Measurements from ENCODE around the gene LIMS2. TPM values are rescaled to one million over a fixed set of nuclear protein-coding genes. Genes with fewer than 3 reads are reported as not detected.

Gene LIMS2
- total and polyA plus RNA-seq, 10 donors, result 62.5 to 437 (median 115) TPM

DNA sequence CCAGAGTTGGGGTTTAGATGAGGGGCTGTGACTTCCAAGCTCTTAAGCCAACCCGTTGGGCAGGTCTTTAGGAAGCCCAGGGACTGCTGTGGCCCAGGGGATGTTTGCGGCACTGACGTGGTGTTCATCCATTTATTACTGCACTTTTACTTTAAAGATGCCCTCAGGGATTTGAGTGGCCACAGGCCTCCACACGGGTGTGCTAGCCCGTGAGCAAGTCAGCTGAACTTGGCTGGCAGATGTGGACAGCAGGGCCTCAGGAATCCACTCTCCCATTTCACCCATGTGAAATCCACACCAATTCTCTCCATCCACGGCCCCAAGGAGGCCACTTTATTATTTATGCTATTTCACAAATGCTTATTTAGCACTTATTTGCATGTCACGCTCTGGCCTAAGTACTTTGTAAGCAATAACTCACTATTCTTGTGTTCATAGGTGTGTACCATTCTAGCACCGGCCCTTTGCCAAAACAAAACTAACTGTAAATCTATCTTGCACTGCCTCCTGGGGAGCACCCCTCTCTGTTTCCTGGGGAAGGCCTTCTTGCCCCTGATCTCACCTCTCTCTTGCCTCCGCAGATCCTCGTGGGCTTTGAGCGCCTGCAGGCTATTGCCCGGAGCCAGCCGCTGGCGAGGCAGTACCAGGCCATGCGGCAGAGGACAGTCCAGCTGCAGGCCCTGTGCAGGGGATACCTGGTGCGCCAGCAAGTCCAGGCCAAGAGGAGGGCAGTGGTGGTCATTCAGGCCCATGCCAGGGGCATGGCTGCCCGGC lies 68.5 kb downstream of the LIMS2 start:
- TF ChIP-seq POLR2AphosphoS5 (IDR thresholded peaks at IDR 0.05) (no peak), CTCF (IDR thresholded peaks at IDR 0.05 in 8 of 11, conservative IDR thresholded peaks at IDR 0.05 in 3 of 11) (no peak), POLR2A (IDR thresholded peaks at IDR 0.05) (no peak)
- Histone ChIP-seq H3K4me1 (peaks cover 0 to 11% (median 0%) of the 10 kb centered on the region in 6 donors), H3K36me3 (peaks cover 0 to 9% (median 0%) of the 10 kb centered on the region in 6 donors), H3K4me3 (no peak overlapping the region), H3K27ac (no peak overlapping the region), H3K9me3 (peaks cover 0 to 28% (median 3%) of the 10 kb centered on the region in 8 donors), H3K27me3 (replicated peaks in 1 of 7) (no peaks in the 10 kb centered on the region)
- DNase-seq, result peak; percentile 62
- WGBS, 5 donors, result 87 to 92% (median 92%) methylated on average over 12 to 17 of the region's 17 CpGs
- intact Hi-C loops (cut with DNase I; ENCODE audit: low total_unique reads), result no loop called here

- peaks cover 0 to 9% (median 0%) of the 10 kb centered on the region in 6 donors for H3K36me3 ChIP-seq
- no peak for DNase-seq
- no peak overlapping the region for H3K4me3 ChIP-seq
- H3K9me3 ChIP-seq, result peaks cover 0 to 19% (median under 1%) of the 10 kb centered on the region in 8 donors
- H3K4me1 ChIP-seq, result peaks cover 0 to 11% (median 0%) of the 10 kb centered on the region in 6 donors
- intact Hi-C loops (cut with DNase I; ENCODE audit: low total_unique reads), result no loop called here
- H3K27ac ChIP-seq, result no peak overlapping the region
- TF ChIP-seq CTCF (IDR thresholded peaks at IDR 0.05 in 8 of 11, conservative IDR thresholded peaks at IDR 0.05 in 3 of 11) (no peak), POLR2A (IDR thresholded peaks at IDR 0.05) (no peak), POLR2AphosphoS5 (IDR thresholded peaks at IDR 0.05) (no peak)
- WGBS, 5 donors, result 71 to 87% (median 74%) methylated on average over 7 of the region's 7 CpGs
- H3K27me3 ChIP-seq (replicated peaks in 1 of 7), result no peaks in the 10 kb centered on the region
Observed at GRCh38 chr2:127605691-127606263, 69.6 kb downstream of the LIMS2 start.

GRCh38 chr2:127604986-127605385 lies 70.3 kb downstream of the LIMS2 start:
- H3K4me3 ChIP-seq, result no peak overlapping the region
- H3K27me3 ChIP-seq (replicated peaks in 1 of 7), result no peaks in the 10 kb centered on the region
- TF ChIP-seq POLR2A (IDR thresholded peaks at IDR 0.05) (no peak), CTCF (IDR thresholded peaks at IDR 0.05 in 8 of 11, conservative IDR thresholded peaks at IDR 0.05 in 3 of 11) (no peak), POLR2AphosphoS5 (IDR thresholded peaks at IDR 0.05) (no peak)
- H3K27ac ChIP-seq, result no peak overlapping the region
- DNase-seq, result no peak
- 82 to 94% (median 91%) methylated on average over 8 of the region's 8 CpGs for WGBS, 5 donors
- intact Hi-C loops (cut with DNase I; ENCODE audit: low total_unique reads), result no loop called here
- H3K36me3 ChIP-seq, result peaks cover 0 to 9% (median 0%) of the 10 kb centered on the region in 6 donors
- peaks cover 0 to 16% (median 0%) of the 10 kb centered on the region in 8 donors for H3K9me3 ChIP-seq
- peaks cover 0 to 11% (median 0%) of the 10 kb centered on the region in 6 donors for H3K4me1 ChIP-seq

GRCh38 chr2:127599211-127599610 lies 76.1 kb downstream of the LIMS2 start:
- Histone ChIP-seq H3K27ac (no peak overlapping the region), H3K36me3 (no peaks in the 10 kb centered on the region), H3K27me3 (replicated peaks in 1 of 7) (no peaks in the 10 kb centered on the region), H3K4me3 (no peak overlapping the region), H3K4me1 (no peaks in the 10 kb centered on the region), H3K9me3 (peaks cover 0 to 16% (median 0%) of the 10 kb centered on the region in 8 donors)
- intact Hi-C loops (cut with DNase I; ENCODE audit: low total_unique reads), result loop anchor here (10.0 kb wide), 1 partner anchor 46 kb away; the partner anchor contains the start of gene GPR17
- no peak for DNase-seq
- TF ChIP-seq POLR2A (IDR thresholded peaks at IDR 0.05) (no peak), POLR2AphosphoS5 (IDR thresholded peaks at IDR 0.05) (no peak), CTCF (IDR thresholded peaks at IDR 0.05 in 8 of 11, conservative IDR thresholded peaks at IDR 0.05 in 3 of 11) (no peak)
- WGBS, 5 donors, result 77 to 92% (median 87%) methylated on average over 3 of the region's 3 CpGs

All from spleen (tissue), 11 donors.